GM21619 (cell line): ENCODE measurements around the gene EPOP.

ENCODE experiments used
- ATAC-seq: cut with Tn5 transposase; IDR thresholded peaks from one replicate; pipeline ENCODE4 v1.9.1; 2021; ENCODE audit not compliant: unreplicated experiment

Gene EPOP

DNA sequence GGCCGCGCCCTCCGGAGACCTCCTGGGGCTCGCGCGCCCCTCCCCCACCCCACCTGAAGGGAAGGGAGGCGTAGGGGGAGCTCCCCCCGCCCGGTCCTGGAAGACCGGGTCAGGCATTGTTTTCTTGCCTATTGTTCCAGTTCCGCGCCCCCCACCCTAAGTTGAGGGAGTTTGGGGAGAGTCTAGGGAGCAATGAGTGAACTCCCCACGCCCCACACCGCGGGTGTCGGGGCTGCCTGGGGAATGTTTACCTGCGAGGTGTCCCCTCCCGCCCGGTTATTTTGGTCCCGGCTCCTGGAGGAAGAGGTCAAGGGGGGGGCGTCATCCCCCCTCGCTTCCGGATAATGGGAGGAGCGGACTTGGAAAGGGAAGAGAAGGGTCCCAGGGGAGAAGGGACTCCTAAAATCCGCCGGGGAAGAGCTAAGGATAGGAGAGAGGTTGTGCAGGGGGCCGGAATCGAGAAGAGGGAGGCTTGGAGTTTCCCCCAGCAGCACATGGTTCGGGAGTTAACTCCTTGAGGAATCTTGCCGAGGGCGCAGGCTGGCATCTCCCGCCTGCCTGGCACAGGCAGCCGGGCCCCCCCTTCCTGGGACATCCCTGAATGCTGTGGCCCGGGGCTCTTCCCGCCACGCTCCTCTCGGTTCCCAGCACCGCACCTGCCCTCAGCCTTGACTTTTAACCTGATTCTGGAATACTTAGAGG is 31.2 kb upstream of the EPOP start:
- ATAC-seq, result no peak

DNA sequence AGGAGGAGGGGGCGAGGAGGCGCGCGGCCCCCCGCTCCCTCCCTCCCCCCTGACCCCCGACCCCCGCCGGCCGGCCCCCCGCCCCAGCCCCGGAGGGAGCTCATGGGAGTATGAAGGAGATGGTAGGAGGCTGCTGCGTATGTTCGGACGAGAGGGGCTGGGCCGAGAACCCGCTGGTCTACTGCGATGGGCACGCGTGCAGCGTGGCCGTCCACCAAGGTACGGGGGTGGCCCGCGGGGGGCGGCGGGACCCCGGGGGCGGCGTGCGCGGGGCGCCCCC is 30.7 kb upstream of the EPOP start:
- no peak for ATAC-seq

DNA sequence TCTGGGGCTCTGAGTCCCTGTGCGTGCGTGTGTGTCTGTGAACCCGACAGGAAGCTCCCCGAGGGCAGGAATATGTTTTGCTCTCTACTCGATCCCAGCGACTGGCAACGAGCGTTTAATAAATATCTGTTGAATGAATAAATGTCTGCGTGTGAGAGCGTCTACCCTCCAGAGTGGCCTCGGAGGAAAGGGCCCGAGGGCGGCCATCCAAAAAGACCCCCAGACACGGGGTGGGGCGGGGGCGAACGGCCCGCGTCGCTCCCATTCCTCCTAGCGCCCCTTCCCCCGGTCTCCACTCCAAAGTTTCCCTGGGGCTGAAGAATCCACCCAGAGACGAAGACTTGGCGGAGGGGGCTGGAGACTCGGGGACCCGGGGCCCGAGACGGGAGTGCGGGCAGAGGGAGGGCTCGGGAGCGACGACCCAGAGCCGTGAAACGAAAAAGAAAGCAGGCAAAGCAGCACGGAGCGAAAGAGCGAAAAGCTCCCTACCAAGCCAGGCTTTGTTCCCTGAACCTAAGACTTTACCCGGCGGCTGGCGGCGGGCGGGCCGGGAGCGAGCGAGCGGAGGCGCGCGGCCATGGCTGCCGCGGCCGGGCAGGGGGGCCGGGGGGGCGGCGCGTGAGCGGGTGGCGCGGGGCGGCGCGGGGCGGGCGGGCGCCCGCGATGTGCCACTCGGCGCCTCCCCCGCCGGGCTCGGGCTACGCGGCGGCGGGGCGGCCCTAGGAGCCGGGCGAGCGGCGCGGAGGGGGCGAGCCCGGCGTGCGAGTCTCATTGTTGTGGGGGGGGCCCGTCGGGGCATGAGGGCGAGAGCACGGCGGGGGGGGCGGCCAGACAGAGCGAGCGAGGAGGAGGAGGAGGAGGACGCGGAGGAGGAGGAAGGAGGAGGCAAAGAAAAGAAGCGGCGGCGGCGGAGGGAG is 30.1 kb upstream of the EPOP start, which contains the start of gene MLLT6:
Gene MLLT6 (plus strand): TSS at position 668 of the 917 bp plus-strand sequence. CDS start 360 bp downstream, outside the sequence.
- no peak for ATAC-seq

DNA sequence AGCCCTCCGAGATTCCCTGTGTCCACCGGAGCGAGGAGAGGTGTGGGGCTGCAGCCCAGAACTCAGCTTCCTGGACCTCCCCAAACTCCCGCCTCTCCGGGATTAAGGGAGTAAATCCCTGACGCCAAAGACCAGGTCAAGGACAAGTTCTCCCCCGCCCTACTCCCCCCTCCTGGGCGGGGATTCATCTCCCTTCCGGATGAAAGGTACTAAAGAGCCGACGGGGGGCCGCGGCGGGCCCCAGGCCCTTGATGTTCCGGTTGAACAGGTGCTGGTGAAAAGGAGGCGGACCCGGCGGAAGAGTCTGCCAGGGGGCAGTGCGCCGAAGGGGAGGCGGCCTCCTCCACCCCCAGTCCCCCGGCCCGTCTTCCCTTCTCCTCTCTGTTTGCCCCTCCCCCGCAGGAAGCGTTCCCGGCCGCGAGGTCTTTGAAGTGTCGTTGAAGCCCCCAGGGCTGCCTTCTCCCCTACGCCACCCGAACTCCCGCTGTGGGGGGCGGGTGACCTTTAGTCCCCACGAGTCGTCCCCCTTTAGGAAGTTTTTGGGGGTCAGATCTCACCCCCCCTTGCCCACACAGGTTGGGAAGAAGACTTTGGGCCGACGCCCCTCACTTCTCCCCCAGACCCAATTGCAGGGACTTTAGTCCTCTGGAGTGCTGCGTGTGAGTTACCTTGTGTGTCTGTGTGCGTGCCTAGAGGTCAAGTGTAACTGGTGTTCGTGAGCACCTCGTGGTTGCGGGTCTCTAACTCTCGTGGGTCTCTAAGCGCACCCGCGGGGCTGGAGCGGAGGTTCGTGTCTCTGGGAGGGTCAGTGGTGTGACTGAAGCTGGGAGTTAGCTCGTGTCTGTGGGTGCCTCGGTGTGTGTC is 29.2 kb upstream of the EPOP start:
- no peak for ATAC-seq

DNA sequence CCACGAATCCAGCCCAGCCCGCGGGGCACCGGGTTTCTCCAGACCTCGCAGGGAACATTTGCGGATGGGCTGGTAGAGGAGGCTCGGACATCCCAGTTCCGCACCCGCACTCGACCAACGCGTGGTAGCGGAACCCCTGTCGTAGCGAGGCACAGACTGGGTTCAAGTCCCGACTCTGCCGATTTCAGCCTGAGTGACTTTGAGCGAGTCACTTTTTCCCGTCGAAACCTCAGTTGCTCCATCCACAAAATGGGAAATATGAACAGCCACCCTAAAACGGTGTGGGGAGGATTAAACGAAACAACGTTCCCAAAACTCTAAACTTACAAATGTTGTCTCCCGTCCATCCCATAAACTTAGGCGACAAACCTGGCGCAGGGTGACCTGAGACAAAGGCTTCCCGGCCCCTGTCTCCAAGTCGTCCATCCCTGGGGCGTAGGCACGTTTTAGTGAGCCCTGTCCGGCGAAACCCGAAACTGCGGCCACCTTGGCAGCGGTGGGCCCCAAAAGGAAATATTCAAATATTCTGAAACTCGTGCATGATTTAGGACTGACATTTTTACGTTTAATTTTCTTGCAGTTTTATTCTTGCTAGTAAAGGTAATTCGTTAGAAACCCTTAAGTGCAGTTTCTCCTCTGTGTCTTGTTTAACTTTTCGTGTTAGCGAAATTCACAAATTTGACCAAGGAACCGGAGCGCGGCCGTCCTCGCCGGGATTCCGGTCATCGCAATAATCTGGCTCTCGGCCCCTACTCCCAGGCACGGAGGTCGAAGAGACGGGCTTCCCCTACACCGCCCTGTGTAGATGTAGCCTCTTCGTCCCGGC is 28.4 kb upstream of the EPOP start:
- no peak for ATAC-seq

DNA sequence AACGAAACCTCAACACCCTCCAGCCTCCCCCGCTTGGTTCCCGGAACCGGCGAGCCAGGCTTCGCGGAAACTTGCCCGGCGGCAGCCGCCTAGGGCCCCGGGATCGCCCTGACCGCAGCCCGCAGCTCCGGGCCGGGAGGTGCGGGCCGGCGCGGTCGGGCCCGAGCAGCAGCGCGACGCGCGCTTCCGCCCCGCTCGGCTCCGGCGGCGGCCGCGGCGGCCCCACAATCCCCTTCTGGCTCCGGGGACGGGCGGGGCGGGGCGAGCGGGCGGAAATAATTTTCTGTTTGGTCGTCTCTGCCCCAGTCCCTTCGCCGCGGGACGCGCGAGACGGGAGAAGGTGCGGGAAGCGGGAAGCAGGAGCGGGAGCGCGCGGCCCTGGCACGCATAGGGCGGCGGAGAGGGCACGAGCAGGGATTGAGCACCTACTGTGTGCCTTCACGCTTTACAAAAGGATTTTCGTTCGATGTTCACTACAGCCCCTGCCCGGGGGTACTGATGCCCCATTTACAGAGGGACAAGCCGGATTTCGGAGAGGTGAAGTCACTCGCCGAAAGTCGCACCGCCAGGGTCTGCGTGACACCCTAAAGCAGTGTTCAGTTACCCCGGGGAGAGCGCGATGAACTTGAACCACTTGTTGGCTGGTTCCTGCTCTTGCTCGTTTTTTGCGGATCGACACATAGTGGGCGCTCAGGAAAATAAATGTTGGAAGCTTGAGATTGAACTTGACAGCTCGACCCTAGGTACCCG is 27.6 kb upstream of the EPOP start:
- ATAC-seq, result peak; percentile 32

DNA sequence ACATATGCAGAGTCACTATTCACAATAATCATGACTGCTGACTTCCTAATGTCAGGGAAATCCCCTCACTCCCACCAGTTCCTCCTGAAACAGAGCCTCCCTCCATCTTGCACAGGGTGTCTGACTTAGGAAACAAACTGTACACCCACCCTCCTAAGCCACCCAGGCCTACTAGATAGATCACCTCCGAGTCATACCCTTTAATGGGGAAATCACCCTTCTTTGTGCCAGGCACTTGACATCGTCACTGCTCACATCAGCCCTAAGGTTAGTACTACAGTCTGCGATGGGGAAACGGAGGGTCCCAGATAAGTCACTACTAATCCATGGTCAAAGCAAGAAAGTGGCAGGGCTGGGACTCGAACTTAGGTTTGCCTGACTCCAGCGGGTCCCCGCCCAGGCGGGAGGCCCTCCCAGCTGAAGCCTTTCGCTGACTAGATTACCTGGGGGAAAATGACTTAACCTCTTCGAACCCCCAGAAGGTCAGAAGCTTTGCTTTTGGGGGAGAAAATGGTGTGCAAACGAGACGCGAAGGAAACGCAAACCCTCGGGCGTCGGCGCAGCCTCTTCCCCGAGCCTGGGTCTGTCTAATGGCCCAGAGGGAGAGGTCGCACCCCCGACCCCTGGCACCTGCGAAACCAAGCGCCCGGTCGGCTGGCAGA is 26.9 kb upstream of the EPOP start:
- ATAC-seq, result peak; percentile 17

DNA sequence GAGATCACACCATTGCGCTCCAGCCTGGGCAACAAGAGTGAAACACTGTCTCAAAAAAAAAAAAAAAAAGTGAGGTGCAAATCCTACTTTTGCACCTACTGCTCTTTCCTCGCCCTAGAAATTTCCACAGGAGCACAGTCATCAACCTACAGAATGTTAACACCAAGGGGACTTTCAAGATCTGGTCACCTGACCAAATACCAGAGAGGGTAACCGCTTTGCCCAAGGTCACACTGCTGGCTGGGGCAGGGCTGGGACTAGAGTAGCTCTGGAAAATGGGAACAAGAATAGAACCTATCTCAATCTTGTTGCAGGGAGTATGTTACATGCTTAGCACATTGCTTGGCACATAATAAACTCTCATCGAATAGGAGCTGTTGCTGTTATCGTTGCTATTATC is 24.0 kb upstream of the EPOP start:
- no peak for ATAC-seq

DNA sequence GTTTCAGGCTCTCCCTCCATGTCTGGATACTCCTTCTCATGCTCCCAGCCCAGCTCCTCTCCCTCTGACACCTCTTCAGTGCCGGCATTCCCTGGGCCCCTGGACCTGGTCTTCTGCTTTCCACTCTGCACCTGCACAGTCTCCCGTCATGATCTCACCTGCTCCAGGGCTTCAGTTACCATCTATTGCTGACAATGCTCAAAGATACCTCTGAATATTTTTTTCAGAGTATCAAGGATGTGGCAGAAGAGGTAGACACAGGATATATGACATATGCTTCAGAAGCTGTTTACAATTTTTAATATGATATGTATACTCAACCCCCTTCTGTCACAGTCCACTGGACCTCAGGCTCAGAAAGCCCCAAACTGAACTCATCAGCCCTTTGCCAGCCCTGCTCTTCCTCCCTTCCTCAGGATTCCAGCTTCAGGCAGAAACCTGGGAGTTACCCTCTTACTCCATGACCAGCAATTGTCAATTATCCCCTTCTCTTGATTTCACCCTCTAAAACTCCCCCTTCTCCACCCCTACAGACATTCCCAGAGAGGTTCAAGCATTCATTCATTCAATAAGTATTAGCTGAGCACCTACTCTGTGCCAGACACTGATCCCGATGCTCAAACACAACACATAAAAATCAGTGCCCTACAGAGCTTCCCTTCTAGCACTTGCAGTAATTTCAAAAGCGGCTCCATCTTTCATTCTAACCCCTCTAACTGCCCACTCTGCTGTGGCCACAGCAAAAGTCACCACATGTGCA is 22.5 kb upstream of the EPOP start:
- ATAC-seq, result no peak

DNA sequence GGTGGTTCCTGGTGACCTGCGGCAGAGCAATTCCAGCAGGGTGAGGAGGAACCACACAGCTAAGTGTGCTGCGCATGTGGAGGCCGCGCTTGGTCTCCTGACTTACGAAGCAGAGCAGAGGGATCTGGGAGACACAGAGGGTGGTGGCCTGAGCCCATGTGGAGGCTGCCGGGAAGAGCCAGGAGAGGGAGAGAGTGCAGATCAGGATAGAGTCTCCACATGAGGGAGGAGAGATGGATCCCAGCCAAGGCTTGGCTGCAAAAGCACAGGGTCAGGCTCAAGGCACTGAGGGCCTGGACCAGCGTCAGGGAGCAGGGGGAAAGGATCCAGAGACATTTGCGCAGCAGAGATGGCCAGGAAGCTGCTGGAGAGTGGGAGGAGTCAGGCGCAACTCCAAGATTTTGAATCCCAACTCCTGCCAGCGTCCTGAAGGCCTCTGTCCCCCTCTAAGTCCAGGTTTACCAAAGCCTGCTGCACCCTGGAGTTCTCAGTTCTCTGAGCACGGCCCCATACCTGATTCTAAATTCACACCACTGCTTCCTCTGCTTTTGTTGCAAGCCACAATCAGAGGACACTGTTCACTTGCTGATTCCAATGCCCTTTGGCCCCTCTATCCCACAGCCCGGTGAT is 19.1 kb upstream of the EPOP start:
- ATAC-seq, result no peak

DNA sequence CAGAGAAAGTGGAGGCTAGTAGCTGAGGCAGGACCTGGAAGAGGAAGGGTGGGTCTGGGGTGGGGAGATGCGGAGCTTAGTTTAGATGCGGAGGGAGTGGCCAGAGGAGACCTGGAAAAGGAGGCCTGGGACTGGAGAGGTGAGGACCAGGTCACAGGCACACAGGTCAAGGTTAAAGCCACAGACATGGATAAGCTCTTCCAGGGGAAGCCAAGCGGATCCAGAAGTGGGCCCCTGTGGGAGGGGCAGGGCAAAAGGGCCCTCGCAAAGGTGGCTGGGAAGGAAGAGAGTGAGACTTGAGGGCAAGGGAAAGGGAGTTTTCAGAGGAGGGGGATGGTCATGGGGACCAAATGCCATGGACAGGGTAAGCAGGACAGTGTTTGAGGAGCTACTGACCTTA is 16.4 kb upstream of the EPOP start:
- no peak for ATAC-seq

DNA sequence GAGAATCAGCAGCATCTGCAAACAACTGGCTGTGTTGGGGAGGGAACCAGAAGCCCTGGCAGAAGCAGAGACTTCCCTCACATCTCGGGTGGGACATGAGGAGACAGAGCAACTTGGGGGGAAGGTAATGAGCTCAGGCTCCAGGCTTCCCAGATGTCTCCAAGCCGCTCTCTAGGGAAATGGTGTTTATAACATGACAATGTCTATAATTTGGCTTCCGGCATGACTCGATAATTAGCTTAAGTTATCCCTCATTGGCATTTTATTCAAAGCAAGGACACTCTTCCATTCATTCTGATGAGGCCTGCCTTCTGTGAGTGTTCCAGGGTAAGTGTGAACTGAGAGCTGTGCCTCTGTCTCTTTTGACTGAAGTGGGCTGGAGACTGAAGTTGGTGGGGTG is 15.6 kb upstream of the EPOP start:
- no peak for ATAC-seq

DNA sequence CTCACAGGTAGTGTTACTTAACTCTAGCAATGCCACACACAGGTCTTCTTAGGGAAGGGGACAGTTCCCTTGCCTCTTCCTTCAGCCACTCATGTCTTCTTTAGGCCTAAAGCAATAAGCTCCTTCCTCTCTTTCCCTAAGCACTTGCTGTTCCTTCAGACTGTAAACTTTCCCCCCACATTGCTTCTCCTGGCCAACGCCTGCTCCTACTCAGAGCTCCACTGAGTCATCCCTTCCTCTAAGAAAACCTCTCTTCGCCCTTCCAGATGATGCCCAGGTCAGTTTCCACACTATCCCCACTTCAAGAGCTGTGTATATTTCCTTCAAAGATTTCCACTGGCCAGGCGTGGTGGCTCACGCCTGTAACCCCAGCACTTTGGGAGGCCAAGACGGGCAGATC is 12.5 kb upstream of the EPOP start:
- ATAC-seq, result no peak

DNA sequence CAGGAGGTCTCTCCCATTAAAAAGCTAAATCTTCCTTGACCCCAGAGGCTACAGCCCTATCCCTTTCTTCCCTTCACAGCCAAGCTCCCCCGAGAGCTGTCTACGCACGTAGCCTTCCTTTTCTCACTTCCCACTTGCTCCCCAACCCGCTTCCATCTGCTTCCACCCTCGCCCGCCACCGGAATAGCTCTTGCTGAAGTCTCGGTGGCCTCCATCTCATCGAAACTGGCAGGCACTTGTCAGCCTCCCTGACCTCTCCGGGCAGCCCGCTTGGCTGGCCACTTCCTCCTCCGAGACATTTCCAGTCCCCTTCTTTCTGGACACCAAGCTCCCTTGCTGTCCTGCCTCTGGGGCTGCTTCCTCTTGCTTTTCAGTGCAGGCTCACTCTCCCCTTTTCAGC is 10.7 kb upstream of the EPOP start:
- ATAC-seq, result no peak

DNA sequence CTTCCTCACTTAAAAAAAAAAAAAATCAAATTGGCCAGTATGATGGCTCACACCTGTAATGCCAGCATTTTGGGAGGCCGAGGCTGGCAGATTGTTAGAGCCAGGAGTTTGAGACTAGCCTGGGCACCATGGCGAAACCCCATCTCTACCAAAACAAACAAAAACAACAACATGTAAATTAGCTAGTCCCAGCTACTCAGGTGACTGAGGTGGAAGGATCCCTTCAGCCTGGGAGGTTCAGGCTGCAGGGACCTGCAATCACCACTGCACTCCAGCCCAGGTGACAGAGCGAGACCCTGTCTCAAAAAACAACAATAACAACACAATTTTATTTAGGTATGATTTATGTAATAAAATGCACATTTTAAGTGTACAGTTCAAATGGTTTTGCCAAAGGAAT is 6.3 kb upstream of the EPOP start:
- no peak for ATAC-seq

DNA sequence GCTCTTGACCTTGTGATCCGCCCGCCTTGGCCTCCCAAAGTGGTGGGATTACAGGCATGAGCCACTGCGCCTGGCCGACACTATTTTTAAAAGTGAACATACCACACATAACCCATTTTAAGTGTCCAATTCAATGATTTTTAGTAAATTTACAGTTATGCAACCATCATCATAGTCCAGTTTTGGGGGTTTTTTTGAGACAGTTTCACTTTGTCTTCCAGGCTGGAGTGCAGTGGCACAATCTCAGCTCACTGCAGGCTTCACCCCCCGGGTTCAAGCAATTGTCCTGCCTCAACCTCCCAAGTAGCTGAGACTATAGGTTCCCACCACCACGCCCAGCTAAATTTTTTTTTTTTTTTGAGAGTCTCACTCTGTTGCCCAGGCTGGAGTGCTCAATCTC is 3.1 kb upstream of the EPOP start:
- no peak for ATAC-seq

DNA sequence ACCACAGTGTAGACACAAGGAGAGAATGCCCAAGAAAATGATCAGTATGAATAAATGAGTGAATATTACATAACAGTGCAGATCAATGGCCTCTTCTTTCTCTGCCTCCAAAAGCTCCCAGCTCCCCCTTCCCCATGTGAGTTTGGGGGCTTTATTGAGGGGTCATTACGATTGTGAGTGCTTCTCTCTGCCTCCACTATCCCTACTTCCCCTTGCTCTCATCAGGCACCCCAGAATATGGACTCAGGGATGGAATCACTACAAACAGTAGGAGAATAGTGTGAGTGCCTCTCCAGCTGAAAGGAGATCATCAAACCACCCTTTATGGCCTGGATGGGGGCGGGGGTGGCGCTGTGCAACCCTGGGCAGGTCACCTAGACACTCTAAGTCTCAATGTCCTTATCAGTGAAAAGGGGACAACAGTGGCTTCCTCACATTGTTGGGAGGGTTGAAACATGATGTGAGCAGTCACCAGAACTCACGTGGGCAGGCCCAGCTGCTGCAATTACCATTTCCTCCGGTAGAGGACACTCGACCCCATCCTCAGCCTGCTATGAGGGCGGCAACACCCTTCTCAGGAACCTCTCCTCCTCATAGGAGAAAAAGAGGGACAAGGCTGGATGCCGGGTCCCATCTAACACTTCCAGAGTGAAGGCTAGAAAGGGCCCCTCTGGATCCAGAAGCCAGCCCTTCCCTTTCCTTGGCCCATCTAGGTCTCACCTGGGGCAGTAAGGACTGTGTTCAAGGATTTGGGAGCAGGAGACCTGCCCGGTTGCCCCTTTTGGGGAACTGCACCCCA is 2.1 kb upstream of the EPOP start:
- peak; percentile 31 for ATAC-seq
